Peyer's patch (tissue), 4 donors: ENCODE measurements around the gene TRAPPC5. TPM values are rescaled to one million over a fixed set of nuclear protein-coding genes. Genes with fewer than 3 reads are reported as not detected.
"Not testable (repeated sequence)": the region's sequence is repeated elsewhere in the genome, so short reads cannot be mapped to it uniquely, and the experiment has no call there.

Experiments
- DNase-seq, 3 donors: peaks; one replicate each; pipeline ENCODE4 v3.0.0-alpha.2; 2017 to 2019
- H3K27ac ChIP-seq, 4 donors: fragments of 200-600 bp; sonication (generic); one replicate each; pipeline ENCODE4 v1.5.1; 2016 to 2019
- H3K27me3 ChIP-seq, 2 donors: fragments of 200-600 bp; sonication (generic); one replicate each; pipeline ENCODE4 v1.5.1; 2019
- H3K36me3 ChIP-seq, 3 donors: fragments of 200-600 bp; sonication (generic); one replicate each; pipeline ENCODE4 v1.5.1; 2016 to 2019
- H3K4me1 ChIP-seq, 4 donors: fragments of 200-600 bp; sonication (generic); one replicate each; pipeline ENCODE4 v1.5.1; 2016 to 2019
- H3K4me3 ChIP-seq, 4 donors: fragments of 200-600 bp; sonication (generic); 1 replicate in 3 of 4; 2 replicates in 1 of 4; pipeline ENCODE4 v1.5.1; 2016 to 2019; ENCODE audit warnings: mild to moderate bottlenecking in 1 of 4
- H3K9me3 ChIP-seq, 4 donors: fragments of 200-600 bp; sonication (generic); one replicate each; pipeline ENCODE4 v1.5.1; 2016 to 2019; ENCODE audit warnings: mild to moderate bottlenecking in 1 of 4
- POLR2A ChIP-seq, 2 donors: fragments of 450-650 bp; IDR thresholded peaks; one replicate each; pipeline ENCODE4 v1.5.1; 2017; ENCODE audit warnings: antibody characterized with exemption in 2 of 2, mild to moderate bottlenecking in 2 of 2, moderate library complexity in 2 of 2
- total RNA-seq, 4 donors: library from RNA; depleted of rRNA; stranded (reverse); fragments of >200 nt; gene quantifications; one replicate each; pipeline ENCODE4 v1.1.0, GENCODE V29; 2016
- TF ChIP-seq, protein P1 (sequence below), 6 experiments: fragments of 450-650 bp in 4 of 6; fragments of 200-600 bp in 2 of 6; sonication (generic) in 1 of 6; IDR thresholded peaks; one replicate each; pipeline ENCODE4 v1.5.1; 2017 to 2019; ENCODE audit warnings: antibody characterized with exemption in 6 of 6, mild to moderate bottlenecking in 3 of 6, moderate library complexity in 1 of 6

The TRAPPC5 gene
- total RNA-seq, 4 donors from 2014 or later = 18.2 to 55.8 (median 54.0) TPM

DNA sequence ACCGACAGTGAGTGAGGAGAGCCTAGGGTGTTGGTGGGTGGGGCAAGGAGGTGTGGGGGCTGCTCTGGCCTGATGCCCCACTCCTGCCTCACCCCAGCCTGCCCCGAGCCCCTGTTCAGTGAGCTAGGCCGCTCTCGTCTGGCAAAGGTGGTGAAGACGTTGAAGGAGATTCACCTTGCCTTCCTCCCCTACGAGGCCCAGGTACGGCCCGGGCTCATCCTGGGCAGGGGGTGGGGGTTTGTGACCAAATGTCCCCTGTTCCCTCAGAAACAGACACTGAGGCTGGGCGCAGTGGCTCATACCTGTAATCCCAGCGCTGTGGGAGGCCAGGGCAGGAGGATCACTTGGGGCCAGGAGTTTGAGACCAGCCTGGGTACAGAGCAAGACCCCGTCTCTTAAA lies 39.8 kb upstream of the TRAPPC5 start:
- no peaks in the 10 kb centered on the region for H3K9me3 ChIP-seq
- H3K4me1 ChIP-seq = peaks cover 0 to 11% (median 5%) of the 10 kb centered on the region in 4 donors
- no peak overlapping the region for H3K4me3 ChIP-seq
- no peak for TF ChIP-seq POLR2A (IDR thresholded peaks at IDR 0.05)
- H3K27me3 ChIP-seq = no peaks in the 10 kb centered on the region
- no peak for DNase-seq
- peaks cover 0 to 27% (median 0%) of the 10 kb centered on the region in 3 donors for H3K36me3 ChIP-seq
- H3K27ac ChIP-seq = no peak overlapping the region

DNA sequence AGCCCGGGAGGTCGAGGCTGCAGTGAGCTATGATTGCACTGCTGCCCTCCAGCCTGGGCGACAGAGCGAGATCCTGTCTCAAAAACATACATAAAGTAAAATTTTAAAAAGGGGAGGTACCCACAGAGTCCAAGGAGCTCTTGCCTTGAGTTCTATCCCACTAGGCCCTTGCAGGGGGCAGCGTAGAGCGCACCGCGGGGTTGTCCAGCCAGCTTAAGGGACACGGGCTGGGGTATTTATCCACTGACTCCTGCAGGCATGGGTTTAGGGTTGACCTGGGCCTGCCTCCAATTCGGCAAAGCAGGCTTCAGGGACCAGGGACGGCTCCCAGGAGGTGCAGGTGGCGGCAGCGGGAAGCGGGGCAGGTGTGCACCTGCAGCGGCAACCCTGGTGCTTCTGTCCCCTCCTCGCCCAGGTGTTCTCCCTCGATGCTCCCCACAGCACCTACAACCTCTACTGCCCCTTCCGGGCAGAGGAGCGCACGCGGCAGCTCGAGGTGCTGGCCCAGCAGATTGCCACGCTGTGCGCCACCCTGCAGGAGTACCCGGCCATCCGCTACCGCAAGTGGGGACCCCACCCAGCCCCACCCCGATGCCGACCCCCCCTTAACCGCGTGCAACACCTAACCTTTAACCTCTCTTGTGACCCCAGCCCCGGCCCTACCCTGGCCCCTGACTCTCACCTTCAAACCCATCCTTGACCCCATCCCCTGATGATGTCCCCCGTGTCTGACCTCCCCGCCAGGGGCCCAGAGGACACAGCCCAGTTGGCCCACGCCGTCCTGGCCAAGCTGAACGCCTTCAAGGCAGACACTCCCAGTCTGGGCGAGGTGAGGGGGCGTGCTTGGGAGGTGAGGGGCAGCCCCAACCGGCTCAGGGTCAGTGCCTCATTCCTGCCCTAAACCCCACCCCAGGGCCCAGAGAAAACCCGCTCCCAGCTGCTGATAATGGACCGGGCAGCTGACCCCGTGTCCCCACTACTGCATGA lies 39.0 kb upstream of the TRAPPC5 start:
- Histone ChIP-seq H3K4me1 (peaks cover 0 to 8% (median 3%) of the 10 kb centered on the region in 4 donors), H3K27ac (no peak overlapping the region), H3K27me3 (no peaks in the 10 kb centered on the region), H3K9me3 (no peaks in the 10 kb centered on the region), H3K36me3 (peaks cover 0 to 33% (median 0%) of the 10 kb centered on the region in 3 donors), H3K4me3 (no peak overlapping the region)
- no peak for DNase-seq
- TF ChIP-seq, protein P1, sequence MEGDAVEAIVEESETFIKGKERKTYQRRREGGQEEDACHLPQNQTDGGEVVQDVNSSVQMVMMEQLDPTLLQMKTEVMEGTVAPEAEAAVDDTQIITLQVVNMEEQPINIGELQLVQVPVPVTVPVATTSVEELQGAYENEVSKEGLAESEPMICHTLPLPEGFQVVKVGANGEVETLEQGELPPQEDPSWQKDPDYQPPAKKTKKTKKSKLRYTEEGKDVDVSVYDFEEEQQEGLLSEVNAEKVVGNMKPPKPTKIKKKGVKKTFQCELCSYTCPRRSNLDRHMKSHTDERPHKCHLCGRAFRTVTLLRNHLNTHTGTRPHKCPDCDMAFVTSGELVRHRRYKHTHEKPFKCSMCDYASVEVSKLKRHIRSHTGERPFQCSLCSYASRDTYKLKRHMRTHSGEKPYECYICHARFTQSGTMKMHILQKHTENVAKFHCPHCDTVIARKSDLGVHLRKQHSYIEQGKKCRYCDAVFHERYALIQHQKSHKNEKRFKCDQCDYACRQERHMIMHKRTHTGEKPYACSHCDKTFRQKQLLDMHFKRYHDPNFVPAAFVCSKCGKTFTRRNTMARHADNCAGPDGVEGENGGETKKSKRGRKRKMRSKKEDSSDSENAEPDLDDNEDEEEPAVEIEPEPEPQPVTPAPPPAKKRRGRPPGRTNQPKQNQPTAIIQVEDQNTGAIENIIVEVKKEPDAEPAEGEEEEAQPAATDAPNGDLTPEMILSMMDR (IDR thresholded peaks at IDR 0.05) = no peak
- TF ChIP-seq POLR2A (IDR thresholded peaks at IDR 0.05) = no peak

DNA sequence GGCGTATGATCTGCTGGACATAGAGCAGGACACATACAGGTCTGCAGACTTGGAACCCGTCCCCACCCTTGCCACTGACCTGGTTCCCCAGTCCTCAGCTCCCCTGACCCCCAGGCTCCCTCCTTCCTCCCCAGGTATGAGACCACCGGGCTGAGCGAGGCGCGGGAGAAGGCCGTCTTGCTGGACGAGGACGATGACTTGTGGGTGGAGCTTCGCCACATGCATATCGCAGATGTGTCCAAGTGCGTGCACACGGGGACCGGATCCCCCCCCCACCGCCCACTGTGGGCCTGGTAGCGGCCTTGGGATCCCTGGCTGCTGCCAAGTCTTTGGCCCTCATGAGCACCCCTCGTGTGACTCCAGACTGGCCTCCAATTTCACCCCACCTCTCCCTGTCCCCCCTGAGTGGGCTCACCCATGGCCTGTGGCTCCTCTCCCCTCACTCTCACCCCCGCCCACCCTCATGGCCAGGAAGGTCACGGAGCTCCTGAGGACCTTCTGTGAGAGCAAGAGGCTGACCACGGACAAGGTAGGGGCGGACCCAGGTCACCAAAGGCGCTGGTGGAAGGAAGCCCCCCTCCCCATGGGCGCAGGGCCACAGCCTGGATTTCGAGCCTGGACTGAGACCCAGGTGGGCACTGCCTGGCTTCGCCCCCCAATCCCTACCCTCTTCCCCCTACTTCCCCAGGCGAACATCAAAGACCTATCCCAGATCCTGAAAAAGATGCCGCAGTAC lies 38.2 kb upstream of the TRAPPC5 start:
- no peak for TF ChIP-seq POLR2A (IDR thresholded peaks at IDR 0.05)
- TF ChIP-seq, protein P1 (IDR thresholded peaks at IDR 0.05) = no peak
- no peaks in the 10 kb centered on the region for H3K9me3 ChIP-seq
- no peak overlapping the region for H3K27ac ChIP-seq
- H3K36me3 ChIP-seq = peaks cover 0 to 40% (median 0%) of the 10 kb centered on the region in 3 donors
- H3K4me3 ChIP-seq = no peak overlapping the region
- no peaks in the 10 kb centered on the region for H3K27me3 ChIP-seq
- DNase-seq = no peak
- H3K4me1 ChIP-seq = peaks cover 0 to 6% (median 1%) of the 10 kb centered on the region in 4 donors

DNA sequence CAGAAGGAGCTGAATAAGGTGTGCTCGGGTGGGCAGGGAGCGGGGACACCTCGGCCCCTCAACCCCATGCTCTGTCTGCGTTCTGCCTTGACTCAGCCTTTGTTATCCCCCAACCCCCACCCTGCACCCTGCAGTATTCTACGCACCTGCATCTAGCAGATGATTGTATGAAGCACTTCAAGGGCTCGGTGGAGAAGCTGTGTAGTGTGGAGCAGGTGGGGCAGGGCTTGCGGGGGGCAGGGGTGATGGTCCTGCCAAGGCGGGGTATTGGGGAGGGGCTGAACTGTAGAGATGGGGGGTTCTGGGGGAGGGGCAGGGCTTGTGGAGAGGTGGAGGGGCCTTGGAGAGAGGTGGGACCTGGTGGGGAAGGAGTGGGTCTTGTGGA lies 37.6 kb upstream of the TRAPPC5 start:
- no peak overlapping the region for H3K27ac ChIP-seq
- H3K27me3 ChIP-seq = no peaks in the 10 kb centered on the region
- H3K4me1 ChIP-seq = peaks cover 0 to under 1% (median 0%) of the 10 kb centered on the region in 4 donors
- no peak for DNase-seq
- TF ChIP-seq, protein P1 (IDR thresholded peaks at IDR 0.05) = no peak
- TF ChIP-seq POLR2A (IDR thresholded peaks at IDR 0.05) = no peak
- no peaks in the 10 kb centered on the region for H3K9me3 ChIP-seq
- peaks cover 0 to 44% (median 0%) of the 10 kb centered on the region in 3 donors for H3K36me3 ChIP-seq
- no peak overlapping the region for H3K4me3 ChIP-seq

DNA sequence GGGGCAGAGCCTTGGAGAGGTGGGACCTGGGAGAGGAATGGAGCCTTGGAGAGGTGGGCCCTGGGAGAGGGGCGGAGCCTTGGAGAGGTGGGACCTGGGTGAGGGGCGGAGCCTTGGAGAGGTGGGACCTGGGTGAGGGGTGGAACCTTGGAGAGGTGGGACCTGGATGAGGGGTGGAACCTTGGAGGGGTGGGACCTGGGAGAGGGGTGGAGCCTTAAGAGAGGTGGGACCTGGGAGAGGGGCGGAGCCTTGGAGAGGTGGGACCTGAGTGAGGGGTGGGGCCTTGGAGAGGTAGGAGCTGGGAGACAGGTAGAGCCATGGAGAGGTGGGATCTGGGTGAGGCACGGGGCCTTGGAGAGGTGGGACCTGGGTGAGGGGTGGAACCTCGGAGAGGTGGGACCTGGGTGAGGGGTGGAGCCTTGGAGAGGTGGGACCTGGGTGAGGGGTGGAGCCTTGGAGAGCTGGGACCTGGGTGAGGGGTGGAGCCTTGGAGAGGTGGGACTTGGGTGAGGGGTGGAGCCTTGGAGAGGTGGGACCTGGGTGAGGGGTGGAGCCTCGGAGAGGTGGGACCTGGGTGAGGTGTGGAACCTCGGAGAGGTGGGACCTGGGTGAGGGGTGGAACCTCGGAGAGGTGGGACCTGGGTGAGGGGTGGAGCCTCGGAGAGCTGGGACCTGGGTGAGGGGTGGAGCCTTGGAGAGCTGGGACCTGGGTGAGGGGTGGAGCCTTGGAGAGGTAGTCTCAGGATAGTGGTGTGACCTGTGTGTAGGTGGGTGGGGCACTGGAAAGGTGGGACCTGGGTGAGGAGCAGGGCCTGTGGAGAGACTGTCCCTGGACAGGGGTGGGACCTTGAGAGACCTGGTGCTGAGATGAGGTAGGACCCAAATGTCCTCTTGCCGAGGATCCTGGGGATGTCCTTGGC lies 36.7 kb upstream of the TRAPPC5 start:
- H3K27ac ChIP-seq, H3K27me3 ChIP-seq, H3K4me1 ChIP-seq, H3K4me3 ChIP-seq, DNase-seq, H3K9me3 ChIP-seq: not testable (repeated sequence)
- peaks cover 0 to 44% (median 0%) of the 10 kb centered on the region in 3 donors for H3K36me3 ChIP-seq

DNA sequence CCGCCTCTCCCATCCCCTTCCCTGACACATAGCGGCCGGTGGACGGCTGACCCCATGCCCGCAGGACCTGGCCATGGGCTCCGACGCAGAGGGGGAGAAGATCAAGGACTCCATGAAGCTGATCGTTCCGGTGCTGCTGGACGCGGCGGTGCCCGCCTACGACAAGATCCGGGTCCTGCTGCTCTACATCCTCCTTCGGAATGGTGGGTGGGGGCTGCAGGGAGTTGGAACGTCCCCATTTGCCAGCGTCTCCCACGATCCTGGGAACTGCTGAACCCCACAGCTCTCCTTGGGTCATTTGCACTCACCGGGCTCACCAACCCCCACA lies 36.1 kb upstream of the TRAPPC5 start:
- TF ChIP-seq, protein P1 (IDR thresholded peaks at IDR 0.05) = no peak
- TF ChIP-seq POLR2A (IDR thresholded peaks at IDR 0.05) = no peak
- DNase-seq = no peak
- H3K36me3 ChIP-seq = peaks cover 0 to 44% (median 0%) of the 10 kb centered on the region in 3 donors

More for the DNA sequence above, 36.1 kb upstream of the TRAPPC5 start:
- Histone ChIP-seq H3K9me3 (no peaks in the 10 kb centered on the region), H3K4me1 (no peaks in the 10 kb centered on the region), H3K4me3 (no peak overlapping the region), H3K27me3 (no peaks in the 10 kb centered on the region), H3K27ac (no peak overlapping the region)
